ENCODE results near the gene LTB4R2. TPM values are rescaled to one million over a fixed set of nuclear protein-coding genes. Genes with fewer than 3 reads are reported as not detected.
A peak's percentile ranks its signal among the peaks of the same experiment; 100 is the strongest.

Gene LTB4R2
- 100 to 1,000 TPM in 3 of 4 donors, 10 to 100 TPM in 1; 88.1 to 173 (median 147) TPM for total RNA-seq

GRCh38 chr14:24309538-24310264 is at the start of gene LTB4R2:
Gene LTB4R2 (plus strand): TSS chr14:24310140. CDS start chr14:24310665, 525 bp downstream.
- WGBS, 2 donors: 42 to 51% methylated on average over 5 of the region's 5 CpGs
- TF ChIP-seq POLR2A (IDR thresholded peaks at IDR 0.05) (no peak), CTCF (IDR thresholded peaks at IDR 0.05) (no peak)
- H3K4me3 ChIP-seq (ENCODE audit: low read depth, poor library complexity, severe bottlenecking): peak within 1 kb of the TSS; percentile 32
- intact Hi-C loops (cut with DNase I; ENCODE audit: low total_unique reads): no loop called here
- peak in 1 of 2 donors; percentile 86 for DNase-seq (ENCODE audit: low spot score in 2 of 2)

- no peak overlapping the region for H3K4me3 ChIP-seq (ENCODE audit: low read depth, poor library complexity, severe bottlenecking)
- DNase-seq (ENCODE audit: low spot score in 2 of 2): no peak
- TF ChIP-seq CTCF (IDR thresholded peaks at IDR 0.05) (no peak), POLR2A (IDR thresholded peaks at IDR 0.05) (no peak)
- intact Hi-C loops (cut with DNase I; ENCODE audit: low total_unique reads): no loop called here
- WGBS, 2 donors: 57 to 64% methylated on average over 4 of the region's 4 CpGs
Measured at GRCh38 chr14:24260780-24261157, 49.2 kb upstream of the LTB4R2 start.

GRCh38 chr14:24261256-24261968 is 48.5 kb upstream of the LTB4R2 start:
- DNase-seq (ENCODE audit: low spot score in 2 of 2): no peak
- TF ChIP-seq CTCF (IDR thresholded peaks at IDR 0.05): peak in 1 of 3 donors; percentile 23
- no peak for TF ChIP-seq POLR2A (IDR thresholded peaks at IDR 0.05)
- intact Hi-C loops (cut with DNase I; ENCODE audit: low total_unique reads): no loop called here
- WGBS, 2 donors: 91 to 92% methylated on average over 20 of the region's 20 CpGs
- no peak overlapping the region for H3K4me3 ChIP-seq (ENCODE audit: low read depth, poor library complexity, severe bottlenecking)

GRCh38 chr14:24261969-24262327 is 48.0 kb upstream of the LTB4R2 start:
- 90 to 92% methylated on average over 2 to 19 of the region's 19 CpGs for WGBS, 2 donors
- no peak for DNase-seq (ENCODE audit: low spot score in 2 of 2)
- intact Hi-C loops (cut with DNase I; ENCODE audit: low total_unique reads): no loop called here
- H3K4me3 ChIP-seq (ENCODE audit: low read depth, poor library complexity, severe bottlenecking): no peak overlapping the region
- TF ChIP-seq CTCF (IDR thresholded peaks at IDR 0.05): no peak
- no peak for TF ChIP-seq POLR2A (IDR thresholded peaks at IDR 0.05)

- no peak for TF ChIP-seq CTCF (IDR thresholded peaks at IDR 0.05)
- TF ChIP-seq POLR2A (IDR thresholded peaks at IDR 0.05): no peak
- intact Hi-C loops (cut with DNase I; ENCODE audit: low total_unique reads): no loop called here
- no peak within 1 kb of the TSS for H3K4me3 ChIP-seq (ENCODE audit: low read depth, poor library complexity, severe bottlenecking)
- WGBS, 2 donors: 79 to 89% methylated on average over 11 to 12 of the region's 14 CpGs
- no peak for DNase-seq (ENCODE audit: low spot score in 2 of 2)
Measured at GRCh38 chr14:24262821-24263733, 46.9 kb upstream of the LTB4R2 start, which contains the start of gene TGM1. Gene TGM1 (minus strand): TSS chr14:24263177. CDS start chr14:24262352, 825 bp downstream.

Measured in lower leg skin (tissue), 4 donors.